ENCODE results near the gene PTPN6.

The PTPN6 gene

DNA sequence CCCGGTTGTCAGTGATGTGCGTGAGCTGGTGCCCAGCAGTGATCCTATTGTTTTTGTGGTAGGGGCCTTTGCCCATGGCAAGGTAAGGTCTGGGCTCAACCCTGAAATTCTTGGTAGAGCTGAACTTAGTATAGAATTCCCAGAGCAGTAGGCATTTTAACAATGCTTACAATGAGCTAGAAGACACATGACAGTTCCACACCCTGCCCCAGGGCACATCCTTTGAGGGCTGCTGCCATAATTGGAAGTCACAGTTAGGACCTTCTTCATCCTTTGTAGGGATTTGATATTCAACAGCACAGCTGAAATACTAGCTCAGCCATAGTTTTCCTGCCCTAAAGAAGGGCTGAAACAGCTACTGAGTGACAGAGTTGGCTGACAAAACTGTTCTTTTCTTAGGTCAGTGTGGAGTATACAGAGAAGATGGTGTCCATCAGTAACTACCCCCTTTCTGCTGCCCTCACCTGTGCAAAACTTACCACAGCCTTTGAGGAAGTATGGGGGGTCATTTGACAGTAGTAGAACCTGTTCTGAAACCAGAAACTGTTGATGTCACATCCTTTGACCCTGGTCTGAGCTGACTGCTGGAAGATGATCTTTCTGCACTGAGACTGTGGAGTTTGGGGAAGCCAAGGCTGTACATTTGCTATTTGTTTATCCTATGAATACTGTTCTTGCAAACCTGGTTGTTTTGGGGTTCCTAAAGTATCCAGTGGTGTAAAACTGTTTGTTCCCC is 24.3 kb downstream of the PTPN6 start:
- DNase-seq, result no peak

GRCh38 chr12:6977653-6978052 is 26.5 kb downstream of the PTPN6 start:
- DNase-seq, result no peak

DNA sequence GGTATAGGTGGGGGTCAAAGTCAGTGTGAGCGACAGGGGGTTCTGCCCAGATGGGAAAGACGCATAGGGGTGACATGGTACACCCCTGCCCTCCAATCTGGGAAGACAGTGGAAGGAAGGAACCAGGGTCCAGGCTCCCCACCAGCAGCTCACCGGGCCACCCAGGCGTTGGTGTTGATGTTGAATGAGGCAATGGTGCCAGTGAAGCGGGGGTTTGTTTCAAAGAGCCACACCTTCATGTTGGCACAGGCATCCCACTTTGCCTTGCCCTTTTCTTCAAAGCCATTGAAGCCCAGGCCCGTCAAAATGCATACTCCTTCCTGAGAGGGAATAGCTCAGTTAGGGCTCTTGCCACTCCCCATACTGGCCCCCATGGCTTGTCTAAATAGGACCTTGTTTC is 27.0 kb downstream of the PTPN6 start:
- DNase-seq, result no peak

DNA sequence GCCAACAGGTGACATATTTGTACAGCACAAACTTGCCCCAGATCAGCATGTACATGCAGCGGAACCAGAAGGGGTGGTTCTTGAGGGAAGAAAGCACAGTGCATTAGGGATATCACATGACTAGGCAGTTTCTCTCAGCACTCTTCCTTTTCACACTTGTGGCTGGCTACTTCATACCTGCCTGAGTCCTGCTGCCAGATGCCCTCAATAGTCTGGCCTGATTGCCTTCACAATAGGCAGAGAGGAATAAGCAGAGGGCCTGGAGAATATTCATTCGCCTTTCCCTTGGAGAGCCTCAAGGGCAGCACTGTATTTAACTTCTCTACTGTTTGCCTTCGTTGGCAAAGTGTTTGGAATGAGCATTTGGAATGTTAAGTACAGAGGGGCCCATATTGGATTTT is 27.5 kb downstream of the PTPN6 start:
- DNase-seq, result no peak

- DNase-seq, result no peak
Measured at GRCh38 chr12:6979021-6979420, 27.9 kb downstream of the PTPN6 start.

GRCh38 chr12:6979453-6979852 is 28.3 kb downstream of the PTPN6 start:
- no peak for DNase-seq

- DNase-seq, result no peak
Measured at GRCh38 chr12:6980075-6980474, 28.9 kb downstream of the PTPN6 start.

DNA sequence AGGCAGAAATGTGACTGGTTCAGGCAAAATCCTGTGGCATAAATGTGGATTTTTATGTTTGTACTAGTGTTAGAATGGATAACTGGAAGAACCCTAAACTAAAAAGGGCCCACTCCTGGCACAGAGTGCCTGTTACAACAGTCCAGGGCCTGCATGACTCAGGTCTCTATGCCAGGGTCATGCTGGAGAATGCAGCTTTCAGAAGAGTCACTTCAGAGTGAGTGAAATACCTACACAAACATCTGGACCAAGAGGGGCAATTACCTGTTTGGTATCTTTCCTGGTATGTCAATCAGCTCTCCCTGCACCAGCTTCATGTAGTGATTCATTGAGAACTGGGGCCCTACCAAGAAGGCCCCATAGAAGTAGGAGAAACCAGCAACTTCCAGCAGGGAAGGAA is 29.6 kb downstream of the PTPN6 start:
- no peak for DNase-seq

DNA sequence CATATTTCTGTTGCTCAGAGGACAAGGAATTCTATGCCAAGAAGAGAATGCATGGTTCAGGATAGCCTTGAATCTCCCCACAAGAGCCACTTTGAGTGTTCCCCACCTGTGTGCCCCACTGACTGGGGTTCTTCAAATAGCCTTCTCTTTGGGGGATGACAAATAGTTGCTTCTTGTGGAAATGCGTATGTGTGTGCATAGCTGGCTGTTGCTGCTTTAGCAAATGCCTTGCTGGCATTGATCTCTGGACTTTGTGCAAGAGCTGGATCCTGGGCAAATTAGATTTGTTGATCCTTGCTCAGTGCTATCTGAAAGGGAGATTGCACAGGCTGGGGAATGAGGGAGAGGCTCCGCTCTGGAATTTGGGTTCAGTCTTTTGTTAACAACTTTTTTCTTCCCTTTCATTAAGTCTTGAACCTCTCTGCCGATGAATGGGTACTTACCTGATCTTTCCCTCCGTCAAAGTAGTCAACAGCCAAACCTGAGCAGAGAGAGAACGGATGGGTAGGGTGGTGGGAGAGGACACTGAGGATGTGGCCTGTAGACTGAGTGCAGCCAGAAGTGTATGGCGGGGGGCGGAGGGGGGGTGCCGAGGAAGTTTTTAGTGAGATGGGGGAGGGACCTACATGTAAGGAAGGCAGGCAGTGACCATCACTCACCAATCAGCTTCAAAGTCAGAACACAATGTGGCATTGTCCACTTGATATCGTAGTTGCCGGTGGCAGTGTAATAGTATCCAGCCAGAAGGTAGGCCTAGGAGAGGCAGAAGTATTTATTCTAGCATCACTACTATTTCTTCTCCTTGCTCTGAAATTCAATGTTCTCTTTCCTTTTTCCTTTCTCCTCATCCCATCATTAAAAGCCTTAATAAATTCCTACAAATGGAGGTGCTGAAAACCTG is 30.2 kb downstream of the PTPN6 start:
- no peak for DNase-seq

GRCh38 chr12:6982532-6982931 is 31.4 kb downstream of the PTPN6 start:
- DNase-seq, result no peak

DNA sequence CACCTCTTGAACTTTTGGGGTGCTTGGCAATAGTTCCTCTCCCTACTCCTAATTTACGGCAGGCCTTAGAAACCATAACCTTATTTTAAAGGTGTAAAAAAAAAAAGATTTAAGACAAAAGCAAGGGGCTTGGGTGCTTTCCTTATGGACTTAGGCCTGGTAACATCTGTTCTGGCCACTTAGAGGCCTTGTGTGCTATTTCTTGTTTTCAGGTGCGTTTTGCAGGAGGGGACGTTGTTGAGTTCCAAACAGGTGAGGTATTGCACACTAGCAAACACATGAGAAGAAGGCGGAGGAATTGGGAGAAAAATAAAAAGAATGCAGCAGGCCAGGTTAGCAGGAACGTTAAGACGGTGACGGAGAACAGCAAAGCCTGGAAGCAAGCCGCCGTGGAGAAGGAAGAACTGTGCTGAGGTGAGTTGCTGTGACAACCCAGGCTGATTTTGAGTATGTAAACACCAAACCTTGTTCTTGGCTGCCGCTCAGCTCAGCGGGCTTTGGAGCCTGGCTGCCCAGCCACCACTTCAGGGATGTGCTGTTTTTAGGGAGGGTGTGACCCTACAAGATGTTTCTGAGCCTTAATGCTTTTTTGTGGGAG is 36.9 kb downstream of the PTPN6 start:
- DNase-seq, result no peak

DNA sequence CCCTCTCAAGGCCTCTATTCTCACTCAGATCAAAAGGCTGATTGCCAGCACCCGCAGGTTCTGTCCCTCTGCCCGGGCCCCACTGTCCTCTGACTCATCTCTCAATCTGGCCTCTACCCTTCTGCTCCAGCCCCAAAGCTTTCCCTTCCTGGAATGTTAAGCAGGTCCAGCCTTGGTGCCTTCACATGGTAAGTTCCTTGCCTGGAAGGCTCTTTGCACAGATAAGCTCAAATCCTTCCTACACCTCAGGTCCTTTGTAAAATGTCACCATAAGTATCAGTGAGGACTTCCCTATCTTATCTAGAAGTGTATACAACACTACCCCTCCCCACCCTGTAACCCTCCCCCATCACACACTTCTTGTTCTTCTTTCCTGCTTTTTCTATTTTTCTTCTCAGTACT is 44.9 kb downstream of the PTPN6 start:
- peak; percentile 7 for DNase-seq

DNA sequence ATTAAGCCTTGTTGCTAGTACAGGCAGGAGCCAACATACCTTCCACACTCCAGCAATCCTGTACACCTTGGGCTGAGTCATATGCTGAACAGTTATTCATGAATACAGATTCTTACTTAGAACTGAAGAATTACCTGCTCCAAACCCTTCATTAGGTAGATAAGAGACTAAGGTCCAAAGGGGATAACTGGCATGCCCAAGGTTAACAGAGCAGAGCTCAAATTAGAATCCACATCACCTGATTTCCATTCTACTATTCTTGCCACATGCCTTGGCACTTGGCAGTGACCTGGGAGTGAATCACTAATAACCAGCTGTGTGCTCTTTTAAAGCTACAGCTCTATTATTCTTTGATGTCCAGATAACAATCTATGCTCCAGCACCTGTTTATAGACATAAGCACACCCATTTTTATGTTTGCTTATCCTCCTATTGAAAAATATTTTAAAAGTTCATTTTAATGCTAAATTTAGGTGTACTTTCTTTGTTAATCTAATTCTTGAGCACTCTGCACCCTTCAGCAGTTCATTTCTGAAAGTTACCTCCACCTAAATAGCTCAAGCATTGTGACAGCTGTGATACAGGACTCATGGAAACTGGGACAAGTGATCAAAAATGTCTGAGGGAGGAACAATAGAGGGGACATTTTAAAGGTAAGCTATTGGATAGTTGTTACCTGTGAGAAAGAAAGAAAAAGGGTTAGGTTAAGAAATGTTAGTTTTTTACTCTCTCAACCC is 47.7 kb downstream of the PTPN6 start:
- DNase-seq, result no peak

DNA sequence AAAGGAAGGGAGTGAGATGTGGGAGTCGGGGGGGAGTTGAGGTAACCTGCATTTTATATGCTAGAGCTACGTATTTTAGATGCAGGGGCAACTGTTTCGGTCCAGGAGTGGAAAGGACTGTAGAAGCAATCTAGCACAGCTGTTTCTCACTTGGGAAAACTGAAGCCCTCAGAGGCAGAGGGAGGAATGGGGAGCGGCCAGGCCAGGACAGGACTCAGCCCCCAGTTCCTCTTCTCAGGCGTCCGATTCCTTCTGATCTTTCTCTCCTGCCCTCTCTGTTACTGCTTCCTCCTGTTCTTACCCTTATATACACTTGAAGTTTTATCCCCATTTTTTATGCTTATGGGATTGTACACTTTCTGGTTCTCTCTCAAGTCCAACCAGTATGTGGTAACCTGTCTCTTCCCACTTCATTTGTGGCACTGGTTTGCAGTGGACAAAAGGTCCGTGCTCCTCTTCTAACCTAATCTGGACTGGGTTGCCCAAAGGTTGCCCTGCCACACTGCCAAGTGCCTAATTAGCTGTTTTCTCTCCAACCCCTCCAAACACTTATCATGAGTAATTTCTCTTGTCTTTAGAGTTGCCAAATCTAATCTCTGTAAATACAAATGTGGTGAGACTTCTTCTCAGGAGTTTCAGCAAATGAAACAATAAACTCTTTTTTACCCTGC is 50.9 kb downstream of the PTPN6 start:
- DNase-seq, result no peak

DNA sequence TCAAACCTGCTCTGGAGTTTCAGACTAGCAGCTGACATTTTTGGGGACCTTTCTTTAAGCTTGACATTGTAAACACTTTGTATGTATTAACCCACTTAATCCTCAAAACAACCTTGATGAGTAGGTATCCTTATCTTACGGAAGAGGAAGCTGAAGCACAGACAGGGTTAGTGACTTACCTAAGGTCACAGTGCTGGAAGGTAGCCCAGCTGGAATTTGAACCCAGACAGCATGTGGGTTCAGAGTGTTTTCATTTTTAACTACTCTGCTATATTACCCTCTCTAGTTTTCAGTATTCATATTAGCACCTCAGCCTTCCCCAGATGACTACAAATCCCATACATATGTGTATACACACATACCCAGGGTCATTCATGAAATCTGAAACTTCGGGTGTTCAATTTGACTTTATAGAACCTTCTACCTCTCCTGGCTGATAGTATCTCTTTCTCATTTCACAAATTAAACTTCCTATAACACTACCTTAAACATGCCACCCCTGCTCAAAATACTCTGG is 53.2 kb downstream of the PTPN6 start:
- DNase-seq, result no peak

DNA sequence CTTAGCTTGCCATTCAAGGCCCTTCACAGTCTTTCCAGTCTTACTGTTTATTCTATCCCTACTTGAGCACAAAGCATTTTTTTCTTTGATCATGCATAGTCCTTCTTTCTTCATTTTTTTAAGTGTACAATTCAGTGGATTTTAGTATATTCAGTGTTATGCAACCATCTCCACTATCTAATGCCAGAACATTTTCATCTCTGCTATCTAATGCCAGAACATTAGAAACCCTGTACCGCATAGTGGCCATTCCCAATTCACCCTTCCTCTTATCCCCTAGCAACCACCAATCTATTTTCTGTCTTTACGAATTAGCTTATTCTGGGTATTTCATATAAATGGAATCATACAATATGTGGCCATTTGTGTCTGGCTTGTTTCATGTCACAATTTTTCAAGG is 53.7 kb downstream of the PTPN6 start:
- no peak for DNase-seq

GRCh38 chr12:7005311-7005710 is 54.2 kb downstream of the PTPN6 start:
- no peak for DNase-seq

DNA sequence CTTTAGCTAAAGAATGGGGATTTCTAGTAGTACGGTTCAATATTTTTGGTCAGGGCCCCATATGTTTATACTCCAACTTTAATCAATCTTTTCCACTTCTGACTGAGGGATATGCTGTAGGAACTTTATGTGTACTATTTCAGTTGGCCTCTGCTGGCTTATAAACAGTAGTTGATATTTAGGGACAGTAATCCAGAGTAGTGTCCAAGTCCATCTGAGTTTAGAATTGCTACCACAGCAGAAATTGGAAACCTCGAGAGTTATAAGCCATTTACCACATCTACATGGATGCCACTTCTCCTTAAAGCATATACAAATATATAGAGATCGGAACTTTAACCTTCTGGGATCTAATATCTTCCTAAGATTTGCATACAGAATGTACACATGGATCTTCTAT is 55.5 kb downstream of the PTPN6 start:
- DNase-seq, result no peak

DNA sequence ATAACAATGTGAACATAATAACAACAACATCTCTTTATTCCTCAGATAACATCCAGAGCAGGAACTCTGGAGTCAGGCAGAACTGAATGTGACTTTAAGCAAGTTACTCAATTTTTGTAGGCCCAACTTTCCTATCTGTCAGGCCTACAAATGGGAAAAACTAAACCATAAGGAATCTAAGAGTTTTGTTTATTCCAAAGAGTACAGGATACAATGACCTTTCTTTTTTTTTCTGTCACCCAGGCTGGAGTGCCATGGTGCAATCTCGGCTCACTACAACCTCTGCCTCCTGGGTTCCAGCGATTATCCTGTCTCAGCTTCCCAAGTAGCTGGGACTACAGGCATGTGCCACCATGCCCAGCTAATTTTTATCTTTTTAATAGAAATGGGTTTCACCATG is 57.7 kb downstream of the PTPN6 start:
- no peak for DNase-seq

- no peak for DNase-seq
Measured at GRCh38 chr12:7009512-7009911, 58.4 kb downstream of the PTPN6 start.
